GM19395 (cell line): ENCODE measurements around the gene NKX1-1.
"Not testable (repeated sequence)": the region's sequence is repeated elsewhere in the genome, so short reads cannot be mapped to it uniquely, and the experiment has no call there.

Experiments used
- ATAC-seq: cut with Tn5 transposase; IDR thresholded peaks from one replicate; pipeline ENCODE4 v1.9.1; 2021; ENCODE audit warnings: mild to moderate bottlenecking, moderate library complexity; ENCODE audit not compliant: unreplicated experiment

The NKX1-1 gene

DNA sequence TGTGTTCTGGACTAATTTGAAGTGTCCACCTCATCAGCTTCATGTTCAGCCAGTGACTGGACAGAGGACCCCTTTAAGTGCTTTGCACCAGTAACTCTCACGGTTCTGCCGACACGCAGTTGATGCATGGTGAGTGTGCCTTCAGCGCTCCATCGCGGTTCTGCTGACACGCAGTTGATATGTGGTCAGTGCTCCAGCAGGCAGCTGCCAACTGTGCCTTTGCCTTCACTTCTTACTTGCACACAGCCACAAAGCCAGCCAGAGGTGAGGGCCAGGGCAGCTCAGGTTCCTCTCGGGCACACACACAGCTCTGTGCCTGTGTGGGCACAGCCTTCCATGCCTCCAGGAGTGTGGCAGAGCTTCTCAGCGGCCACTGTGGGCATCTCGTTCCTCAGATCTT, 12.4 kb downstream of the NKX1-1 start:
- no peak for ATAC-seq

DNA sequence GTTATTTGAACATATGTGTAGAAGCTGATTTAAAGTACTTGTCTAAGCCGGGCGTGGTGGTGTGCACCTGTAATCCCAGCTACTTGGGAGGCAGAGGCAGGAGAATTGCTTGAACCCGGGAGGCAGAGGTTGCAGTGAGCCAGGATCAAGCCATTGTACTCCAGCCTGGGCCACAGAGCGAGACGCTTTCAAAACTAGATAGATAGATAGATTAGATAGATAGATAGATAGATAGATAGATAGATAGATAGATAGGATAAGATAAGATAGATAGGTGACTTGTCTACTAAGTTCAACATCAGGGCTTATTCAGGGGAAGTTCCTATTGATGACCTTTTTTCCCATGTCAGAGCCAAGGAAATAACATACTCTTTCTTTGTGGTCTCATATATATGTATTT, 12.9 kb downstream of the NKX1-1 start:
- ATAC-seq: not testable (repeated sequence)

DNA sequence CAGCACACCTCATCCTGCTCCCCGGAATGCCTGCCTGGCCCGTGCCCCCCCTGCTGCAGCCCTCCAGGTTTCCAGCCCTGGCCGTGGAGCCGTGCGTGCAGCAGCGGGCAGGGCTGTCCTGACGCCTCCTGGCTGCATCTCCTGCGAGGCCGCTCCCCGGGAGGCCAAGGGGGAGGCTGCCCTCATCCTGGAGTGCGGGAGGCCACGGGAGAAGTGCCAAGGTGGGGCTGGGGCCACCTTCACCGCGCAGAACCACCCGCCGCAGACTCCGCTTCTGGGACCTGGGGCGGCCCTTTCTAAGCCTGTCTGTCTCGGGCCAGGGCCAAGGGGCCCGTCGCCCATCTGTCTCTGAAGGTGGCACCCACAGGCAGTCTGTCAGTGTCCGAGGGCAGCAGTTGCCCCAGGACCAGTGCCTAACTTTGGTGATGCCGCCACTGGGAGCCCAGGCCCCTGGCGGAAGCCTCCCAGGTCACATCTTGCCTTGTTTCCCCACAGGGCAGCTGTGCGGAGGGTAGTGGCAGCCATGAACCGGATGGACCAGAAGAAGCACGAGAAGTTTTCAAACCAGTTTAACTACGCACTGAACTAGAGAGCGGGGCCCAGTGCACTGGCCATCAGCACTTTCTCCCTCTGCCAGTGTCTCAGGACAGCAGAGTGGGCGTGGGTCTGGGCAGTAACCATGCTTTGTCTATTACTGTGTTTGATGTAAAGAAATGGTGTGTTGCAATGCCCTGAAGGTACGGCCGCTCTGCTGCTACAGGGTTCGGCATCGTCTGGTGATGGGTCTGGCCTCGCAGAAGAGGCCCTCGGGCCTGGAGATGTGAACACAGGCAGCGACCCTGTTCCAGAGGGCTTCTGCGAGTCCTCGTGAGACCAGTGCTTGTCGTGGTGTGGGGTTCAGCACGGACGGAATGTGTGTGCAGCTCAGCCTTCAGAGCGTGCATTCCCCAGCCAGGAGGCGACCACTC, 20.6 kb downstream of the NKX1-1 start:
- ATAC-seq: no peak

DNA sequence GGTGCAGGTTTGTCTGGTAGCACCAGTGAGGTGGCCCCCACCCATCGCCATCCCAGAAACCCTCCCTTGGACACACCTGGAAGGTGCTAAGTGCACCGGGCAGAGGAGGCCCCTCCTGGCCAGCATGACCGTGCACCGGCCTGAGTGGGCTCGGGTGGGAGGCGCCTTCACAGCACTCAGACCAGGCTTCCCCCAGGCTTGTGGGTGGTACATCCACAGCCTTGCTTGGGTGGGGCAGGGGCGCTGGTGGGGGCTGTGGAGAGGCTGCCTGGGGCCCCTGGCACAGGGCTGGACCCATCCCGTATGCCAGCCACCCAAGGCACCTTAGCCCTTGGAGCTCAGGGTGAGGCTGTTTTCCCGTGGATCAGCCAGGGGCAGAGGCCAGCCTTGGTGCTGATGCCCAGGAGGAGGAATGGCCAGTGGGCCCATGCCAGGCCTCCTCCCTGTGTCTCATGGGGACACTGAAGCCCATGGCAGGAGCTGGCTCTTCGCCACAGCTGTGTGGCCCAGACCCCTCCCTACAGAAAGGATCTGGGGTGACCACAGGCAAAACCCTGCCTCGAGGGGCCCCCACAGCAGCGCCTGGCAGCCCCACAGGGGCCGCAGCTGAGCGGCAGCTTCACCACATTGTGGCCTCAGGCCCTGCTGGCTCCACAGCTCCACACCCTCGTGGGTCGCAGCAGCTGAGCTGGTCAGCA, 21.4 kb downstream of the NKX1-1 start:
- no peak for ATAC-seq

DNA sequence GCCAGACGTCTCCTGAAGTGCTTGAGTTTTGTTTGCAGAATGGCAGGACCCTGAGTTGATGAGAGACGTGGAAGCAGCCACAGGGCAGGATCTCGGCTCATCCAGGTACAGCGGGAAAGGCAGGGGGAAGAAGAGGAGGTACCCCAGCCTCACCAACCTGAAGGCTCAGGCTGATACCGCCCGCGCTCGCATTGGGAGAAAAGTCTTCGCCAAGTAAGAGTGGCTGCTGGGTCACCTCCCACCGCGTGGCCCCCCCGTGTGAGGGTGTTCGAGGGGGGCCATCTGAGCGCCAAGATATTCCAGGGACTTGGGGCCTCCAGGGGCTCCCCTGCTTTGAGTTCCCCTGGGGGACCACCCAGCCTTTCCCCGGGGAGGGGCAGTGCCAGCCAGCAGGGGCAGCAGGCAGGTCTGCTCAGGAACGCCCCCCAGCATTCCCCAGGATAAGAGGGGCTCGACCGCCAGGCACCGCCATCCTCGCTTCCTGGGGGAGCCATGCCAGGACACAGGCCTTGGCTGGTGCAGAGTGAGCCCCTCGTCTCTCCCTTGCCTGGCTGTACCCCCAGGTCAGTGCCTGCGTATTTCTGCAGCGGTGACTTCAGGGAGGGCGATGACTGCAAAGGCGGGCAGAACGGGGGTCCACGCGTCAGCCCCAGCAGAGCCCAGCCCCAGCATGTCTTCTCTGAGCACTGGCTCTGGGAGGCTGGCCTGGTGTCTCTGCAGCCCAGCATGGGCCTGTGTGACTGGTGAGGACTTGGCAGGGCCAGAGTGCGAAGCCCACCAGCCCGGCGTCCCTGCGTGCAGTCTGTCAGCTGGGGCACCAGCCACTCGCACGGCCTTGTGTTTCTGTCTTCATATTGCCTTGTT, 22.3 kb downstream of the NKX1-1 start:
- ATAC-seq: no peak

DNA sequence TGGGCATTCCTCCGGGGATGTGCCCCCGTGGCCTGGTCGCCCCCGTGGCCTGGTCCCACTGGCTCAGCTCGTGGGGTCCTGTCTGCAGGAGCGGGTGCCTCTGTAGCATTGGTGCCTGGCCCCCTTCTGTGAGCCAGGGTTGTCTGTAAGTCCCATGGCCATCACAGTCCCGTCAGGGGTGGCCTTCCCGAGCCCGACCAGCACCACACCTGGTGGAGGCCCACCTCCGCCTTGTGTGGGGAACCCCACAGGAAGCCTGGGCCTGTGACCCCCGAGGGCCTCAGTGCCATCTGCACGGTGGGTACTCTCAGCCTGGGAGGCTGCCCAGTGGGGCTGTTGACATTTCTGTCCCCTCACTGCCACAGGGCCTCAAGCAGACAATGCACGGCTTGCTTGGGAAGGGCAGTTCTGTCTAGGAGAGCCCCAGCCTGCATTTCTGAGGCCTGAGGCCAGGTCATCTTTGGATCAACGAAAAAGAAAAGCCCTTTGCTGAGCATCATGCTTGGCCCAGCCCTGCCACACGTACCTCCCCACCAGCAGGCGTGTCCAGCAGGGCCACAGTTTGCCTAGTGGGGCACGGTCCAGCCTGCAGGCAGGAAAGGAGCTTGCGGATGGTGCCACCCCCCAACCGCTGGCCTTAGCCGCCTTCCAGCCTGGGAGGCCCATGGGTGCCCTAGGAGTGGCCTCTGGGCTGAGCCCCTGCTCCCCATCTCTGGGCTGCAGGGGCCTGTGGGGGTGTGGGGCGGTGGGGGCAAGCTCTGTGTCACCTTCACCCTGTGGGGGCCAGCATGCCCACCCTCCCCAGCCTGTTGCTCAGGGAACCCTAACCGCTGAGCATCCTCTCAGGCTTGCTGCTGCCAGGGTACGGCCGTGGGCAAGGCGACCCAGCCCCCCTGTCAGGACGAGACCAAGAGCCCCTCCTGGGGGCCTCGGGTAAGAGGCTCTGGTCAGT, 23.2 kb downstream of the NKX1-1 start:
- no peak for ATAC-seq

DNA sequence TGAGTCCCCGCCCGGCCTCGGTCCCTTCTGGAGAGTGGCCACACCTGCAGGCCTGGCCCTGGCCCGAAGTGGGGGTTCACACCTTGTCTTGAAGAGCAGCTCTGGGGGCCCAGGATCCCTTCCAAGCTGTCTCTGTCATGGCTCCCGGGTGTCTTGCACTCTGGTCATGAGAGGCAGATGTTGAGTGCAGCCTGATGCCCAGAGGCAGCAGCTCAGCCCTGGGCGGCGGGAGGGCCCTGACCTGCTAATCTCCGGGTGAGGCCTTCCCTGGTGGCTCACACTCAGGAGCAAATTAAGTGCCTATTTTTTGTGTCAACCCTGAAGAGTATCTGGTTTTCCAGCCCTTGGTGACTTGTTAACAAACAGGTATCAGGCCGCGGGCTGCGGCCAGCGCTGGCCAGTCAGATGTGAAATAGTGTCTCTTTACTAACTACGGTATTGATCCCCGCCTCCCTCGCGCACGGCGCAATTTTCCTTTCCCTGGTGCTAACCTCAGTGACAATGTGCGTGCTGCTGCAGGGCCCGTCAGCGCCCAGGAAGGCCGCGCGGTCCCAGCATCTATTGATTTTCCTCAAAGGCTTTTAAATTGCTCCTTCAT, 24.2 kb downstream of the NKX1-1 start:
- no peak for ATAC-seq

DNA sequence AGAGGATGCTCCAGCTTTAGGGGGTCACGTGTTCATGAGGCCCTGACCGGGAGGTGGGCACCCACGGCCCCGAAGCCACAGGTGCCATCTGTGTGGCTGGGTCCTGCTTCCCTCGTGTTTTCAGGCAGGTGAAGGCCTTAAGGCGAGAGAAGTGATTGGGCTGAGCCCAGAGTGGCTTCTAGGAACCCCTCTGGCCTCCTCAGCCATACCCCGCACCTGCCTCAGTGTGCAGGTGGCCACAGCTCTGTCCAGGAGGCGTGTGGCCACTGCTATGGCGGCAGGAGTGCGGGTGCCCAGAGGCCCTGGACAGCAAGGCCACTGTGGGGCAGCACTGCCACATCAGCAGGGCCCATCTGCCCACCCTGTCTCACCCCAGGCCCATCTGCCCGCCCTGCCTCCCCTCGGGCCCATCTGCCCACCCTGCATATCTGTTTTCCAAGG, 25.0 kb downstream of the NKX1-1 start:
- ATAC-seq: no peak

DNA sequence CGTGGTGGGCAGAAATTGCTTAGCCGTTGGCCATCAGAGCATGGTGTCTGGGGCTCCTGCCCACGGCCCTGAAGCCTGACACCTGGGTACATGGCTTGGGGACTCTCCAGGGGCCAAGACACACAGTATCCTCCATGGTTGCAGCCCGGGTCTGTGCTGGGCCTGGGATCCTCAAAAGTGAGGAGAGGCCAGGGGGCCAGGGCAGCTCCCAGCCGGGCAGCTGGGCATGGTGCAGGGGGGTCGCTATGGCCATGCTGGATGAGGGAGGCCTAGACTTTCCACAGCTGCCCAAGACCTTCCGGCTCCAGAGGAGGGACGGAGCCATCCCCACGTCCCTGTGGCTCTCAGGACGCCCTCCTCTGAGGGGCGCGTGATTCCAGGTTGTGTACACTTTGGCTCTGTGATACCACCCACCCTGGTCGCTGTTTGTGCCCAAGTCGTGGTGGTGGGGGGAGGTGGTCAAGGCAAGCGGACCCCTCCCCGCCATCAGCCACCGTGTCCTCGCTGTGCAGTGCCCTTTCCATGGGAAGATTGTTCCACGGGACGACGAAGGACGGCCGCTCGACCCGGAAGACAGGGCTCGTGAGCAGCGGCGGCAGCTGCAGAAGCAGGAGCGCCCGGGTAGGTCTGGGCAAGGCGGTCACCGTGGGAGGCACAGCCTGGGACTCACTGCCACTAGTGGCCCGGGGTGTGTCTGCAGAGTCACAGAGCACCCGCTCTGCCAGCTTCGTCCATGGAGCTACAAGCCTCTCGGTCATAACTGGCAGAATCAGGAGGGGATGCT, 25.7 kb downstream of the NKX1-1 start:
- no peak for ATAC-seq

DNA sequence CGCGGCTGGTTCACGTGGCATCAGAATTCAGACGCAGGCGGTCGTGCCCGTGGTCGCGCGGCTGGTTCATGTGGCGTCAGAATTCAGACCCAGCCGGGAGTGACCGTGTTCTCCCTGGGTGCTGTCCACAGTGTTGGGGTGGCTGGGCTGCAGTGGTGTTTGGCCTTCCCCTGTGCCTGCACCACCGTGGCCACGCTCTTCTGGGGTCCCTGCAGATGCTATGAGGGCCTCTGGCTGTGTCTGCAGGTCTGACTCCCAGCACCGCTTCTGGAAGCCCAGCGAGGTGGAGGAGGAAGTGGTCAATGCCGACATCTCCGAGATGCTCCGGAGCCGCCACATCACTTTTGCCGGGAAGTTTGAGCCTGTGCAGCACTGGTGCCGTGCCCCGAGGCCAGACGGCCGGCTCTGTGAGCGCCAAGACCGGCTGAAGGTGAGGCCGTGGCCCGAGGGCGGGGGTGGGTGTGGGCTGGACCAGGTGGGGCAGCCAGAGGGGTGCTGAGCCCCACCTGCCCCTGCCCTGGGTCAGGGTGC, 26.4 kb downstream of the NKX1-1 start:
- no peak for ATAC-seq

DNA sequence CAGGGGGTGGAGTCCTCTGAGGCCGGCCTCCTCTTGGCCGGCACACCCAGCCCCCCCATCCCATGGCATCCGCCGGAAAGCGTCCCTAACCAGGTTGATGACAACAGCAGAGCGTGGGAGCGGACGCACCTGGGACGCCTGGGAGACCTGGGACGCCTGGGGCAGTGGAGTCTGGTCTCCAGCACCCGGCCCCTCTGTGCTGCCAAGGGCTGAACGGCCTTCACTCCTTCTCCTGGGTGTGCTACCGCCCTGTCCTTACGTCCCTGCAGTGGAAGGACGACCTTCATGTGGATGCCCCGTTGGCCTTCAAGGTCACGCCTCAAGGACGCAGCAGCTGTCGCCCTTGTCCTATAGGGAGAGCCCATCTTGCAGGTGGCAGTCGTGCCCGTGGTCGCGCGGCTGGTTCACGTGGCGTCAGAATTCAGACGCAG, 26.9 kb downstream of the NKX1-1 start:
- ATAC-seq: no peak

DNA sequence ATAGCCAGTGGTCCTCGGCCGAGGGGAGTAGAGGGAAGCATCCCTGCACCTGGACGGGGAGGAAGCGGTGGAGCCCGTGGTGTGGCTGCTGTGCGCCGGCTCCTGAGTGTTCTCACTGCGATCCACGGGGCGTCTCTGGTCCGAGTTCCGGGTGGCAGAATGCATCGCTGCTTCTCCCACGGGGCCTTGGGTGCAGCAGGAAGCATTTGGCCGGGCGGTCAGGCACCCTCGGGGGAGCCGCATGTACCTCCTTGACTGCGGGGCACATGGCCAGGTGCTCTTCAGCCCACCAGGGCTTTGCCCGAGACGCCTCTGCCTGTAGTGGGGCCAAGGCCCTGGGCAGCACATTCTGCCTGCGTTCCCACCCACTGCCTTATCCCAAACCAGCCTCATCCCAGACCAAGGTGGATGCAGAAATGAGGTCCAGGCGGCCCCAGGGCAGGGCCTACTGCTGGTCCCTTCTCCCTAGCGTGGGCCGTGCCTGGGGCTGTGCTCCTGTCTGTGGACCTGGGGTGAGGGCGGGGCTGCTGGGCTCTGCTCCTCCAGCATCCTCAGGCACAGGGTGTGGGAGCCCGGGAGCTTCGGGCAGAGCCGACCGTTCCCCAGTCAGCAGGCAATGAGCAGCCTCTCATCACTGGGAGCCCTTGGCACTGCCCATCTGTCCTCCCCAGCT, 27.5 kb downstream of the NKX1-1 start:
- no peak for ATAC-seq

DNA sequence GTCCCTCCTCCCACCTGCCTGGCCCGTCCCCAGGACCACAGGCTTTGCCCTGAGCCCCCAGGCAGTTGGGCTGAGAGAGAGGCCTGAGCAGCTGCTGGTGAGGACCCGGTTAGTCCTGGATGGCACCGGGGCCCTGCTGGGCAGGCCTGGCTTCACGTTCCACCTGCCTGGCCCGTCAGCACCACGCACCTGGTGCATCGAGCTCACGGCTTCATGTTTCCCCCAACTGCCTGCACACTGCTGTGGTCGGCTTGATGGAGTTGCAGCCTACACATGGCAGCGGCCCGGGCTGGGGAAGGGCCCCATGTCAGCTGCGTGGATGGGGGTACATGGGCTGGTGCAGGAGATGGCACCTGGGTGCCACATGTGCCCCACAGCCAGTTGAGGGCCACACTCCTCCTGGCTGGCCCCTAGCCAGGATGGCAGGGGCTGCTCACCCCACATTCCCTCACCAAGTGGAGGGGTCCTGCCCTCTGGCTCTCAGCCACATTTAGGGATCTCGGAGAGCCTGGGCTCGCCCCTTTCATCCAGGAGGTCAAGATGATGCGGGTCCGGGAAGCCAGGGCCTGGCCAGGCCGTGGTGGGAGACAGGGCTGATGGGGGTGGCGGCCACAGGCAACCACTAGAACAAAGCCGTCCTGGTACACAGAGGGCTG, 28.5 kb downstream of the NKX1-1 start:
- ATAC-seq: no peak

DNA sequence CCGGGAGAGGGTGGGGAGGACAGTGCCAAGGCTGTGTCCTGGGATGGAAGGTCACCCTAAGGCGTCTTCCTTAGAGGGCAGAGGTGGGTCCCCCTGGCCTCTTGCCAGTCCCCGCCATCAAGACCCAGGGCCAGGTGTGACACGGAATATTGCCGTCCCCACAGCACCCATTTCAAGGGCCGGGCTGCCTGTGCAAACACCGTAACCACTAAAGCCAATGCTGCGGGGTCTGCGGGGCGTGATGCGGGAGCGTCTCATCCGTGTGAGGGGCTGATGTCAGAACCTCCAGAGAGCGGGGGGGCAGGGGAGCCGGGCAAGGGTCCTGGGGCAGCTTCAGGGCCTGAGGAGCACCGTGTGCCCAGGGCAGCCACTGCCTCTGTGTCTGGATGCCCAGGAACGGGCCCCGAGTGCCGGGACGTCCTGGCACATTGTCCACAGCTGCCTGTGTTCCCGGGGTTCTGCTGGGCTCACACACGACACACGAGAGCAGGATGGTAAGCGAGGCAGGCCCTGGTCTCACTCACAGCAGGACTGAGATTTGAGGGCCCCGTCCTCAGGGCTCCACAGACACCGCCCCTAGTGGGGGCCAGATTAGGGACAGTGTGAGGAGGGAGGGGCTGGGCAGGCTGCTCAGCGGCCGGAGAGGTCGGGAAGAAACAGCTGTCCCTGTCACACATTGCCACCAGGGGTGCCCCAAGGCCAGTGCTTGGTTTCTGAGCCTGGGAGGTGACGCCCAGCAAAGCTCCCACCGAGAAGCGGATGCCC, 29.2 kb downstream of the NKX1-1 start:
- no peak for ATAC-seq

DNA sequence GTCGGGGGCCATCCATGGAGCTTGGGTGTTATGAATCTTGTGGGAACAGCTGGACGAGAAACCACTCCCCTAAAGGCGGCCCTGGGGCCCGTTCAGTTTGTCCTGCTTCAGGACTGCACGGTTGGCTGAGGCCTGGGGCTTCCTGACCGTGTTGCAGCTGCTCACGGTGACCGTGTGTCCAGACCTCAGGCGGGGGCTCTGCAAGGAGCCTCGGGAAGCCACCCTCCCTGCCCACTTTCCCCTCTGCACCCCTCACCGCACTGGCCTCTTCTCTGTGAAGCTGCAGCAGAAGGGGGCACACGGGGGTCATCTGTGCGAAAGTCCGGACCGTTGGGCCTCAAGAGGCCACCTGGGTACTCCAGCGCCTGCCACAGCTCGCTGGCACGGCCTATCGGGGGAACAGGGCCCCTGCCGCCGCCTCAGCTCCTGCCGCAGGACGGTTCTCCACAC, 29.8 kb downstream of the NKX1-1 start:
- ATAC-seq: no peak

DNA sequence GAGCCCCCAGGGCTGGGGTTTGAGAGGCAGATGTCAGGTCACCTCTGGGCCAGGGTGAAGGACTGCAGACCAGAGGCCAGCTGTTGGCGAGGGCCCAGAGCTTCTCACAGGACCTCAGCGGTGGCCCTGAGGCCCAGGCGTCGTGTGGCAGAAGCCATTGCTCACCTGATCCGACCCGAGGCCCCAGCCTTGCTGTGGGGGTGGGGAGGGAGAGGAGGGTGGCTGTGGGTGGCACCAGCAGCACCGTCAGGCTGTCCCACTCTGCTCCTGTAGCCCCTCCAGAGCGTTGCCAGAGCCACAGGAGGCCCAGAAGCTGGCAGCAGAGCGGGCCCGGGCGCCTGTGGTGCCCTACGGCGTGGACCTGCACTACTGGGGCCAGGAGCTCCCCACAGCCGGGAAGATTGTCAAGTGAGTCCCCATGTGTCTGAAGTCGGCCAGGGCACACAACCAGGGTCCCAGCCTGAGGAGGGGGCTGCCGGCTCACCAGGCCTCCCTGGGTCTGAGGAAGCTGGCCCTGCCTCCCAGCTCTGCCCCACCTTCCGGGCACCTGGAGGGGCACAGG, 30.4 kb downstream of the NKX1-1 start:
- no peak for ATAC-seq
